22Rv1 (cell line): ENCODE data around the gene COL8A1.

Source experiments
- H3K27ac ChIP-seq: fragments of 450-650 bp; 2 replicates; pipeline ENCODE4 v1.5.1; 2017
- ZFX ChIP-seq: fragments of 450-650 bp; IDR thresholded peaks from 2 replicates; pipeline ENCODE4 v1.6.1; 2017; ENCODE audit warnings: antibody characterized with exemption, borderline replicate concordance
- TF ChIP-seq, protein P1 (sequence below): fragments of 450-650 bp; IDR thresholded peaks from 2 replicates; pipeline ENCODE4 v1.5.1; 2017; ENCODE audit warnings: mild to moderate bottlenecking

The COL8A1 gene

DNA sequence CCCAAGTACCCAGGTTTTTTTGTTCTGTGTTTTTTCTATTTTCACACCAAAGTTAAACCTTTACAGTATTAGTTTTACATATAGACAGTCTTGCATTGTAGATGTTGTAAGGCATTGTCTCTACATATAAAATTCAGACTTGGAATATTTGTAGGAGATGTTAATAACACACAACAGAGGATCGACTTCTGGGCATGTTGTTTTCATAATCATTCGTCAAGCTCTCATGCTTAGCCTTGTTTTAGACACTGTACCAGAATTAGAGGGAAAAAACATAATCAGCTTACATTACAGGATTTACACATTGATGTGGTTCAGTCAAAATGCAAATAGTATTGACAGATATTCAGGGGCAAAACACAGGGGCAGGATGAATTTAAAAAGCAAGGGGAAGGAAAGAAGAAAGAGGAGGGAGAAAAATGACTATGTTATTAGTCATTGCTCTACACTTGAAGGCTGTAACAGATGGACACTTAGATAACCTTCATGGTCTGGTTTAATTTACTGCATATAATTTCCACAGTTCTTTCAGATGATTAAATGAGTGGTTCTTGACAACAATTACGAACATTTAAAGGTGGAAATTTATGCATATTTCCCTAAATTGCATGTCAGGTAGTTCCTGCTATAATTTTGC is 186.7 kb downstream of the COL8A1 start:
- no peak for TF ChIP-seq ZFX
- TF ChIP-seq, protein P1, sequence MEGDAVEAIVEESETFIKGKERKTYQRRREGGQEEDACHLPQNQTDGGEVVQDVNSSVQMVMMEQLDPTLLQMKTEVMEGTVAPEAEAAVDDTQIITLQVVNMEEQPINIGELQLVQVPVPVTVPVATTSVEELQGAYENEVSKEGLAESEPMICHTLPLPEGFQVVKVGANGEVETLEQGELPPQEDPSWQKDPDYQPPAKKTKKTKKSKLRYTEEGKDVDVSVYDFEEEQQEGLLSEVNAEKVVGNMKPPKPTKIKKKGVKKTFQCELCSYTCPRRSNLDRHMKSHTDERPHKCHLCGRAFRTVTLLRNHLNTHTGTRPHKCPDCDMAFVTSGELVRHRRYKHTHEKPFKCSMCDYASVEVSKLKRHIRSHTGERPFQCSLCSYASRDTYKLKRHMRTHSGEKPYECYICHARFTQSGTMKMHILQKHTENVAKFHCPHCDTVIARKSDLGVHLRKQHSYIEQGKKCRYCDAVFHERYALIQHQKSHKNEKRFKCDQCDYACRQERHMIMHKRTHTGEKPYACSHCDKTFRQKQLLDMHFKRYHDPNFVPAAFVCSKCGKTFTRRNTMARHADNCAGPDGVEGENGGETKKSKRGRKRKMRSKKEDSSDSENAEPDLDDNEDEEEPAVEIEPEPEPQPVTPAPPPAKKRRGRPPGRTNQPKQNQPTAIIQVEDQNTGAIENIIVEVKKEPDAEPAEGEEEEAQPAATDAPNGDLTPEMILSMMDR = no peak
- no peak overlapping the region for H3K27ac ChIP-seq

GRCh38 chr3:99829844-99830243 is 191.4 kb downstream of the COL8A1 start:
- H3K27ac ChIP-seq = no peak overlapping the region
- TF ChIP-seq, protein P1 = no peak
- TF ChIP-seq ZFX = no peak

DNA sequence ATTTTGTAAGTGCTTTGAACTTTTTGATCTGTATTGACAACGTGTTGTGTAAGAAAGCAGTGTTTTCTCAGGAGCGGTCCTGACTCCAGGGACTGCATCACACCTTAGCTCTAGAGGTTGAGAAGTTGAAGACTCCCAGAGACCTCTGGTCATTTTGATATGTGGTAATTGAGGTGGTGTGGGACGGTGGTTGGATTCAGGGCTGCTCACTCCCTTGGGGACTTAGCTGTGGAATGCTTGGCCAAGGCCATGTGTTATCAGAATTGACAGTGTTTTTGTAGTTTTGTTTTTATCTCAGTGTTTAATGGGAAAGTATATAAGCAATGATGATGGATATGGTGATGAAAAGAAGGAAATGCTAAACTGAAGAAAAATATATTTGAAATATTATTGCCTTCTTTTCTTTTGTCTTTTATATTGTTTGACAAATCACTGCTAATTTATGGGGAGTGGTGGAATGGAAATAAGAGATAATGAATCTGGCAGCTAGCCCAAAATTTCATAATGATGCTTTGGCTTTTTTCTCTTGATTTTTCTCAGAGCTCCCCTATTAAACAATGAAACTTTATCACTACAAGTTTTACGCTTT is 195.3 kb downstream of the COL8A1 start:
- no peak overlapping the region for H3K27ac ChIP-seq
- TF ChIP-seq, protein P1 = no peak
- TF ChIP-seq ZFX = no peak

- H3K27ac ChIP-seq = no peak overlapping the region
These were observed 196.0 kb downstream of the COL8A1 start for GRCh38 chr3:99834211-99834957.

DNA sequence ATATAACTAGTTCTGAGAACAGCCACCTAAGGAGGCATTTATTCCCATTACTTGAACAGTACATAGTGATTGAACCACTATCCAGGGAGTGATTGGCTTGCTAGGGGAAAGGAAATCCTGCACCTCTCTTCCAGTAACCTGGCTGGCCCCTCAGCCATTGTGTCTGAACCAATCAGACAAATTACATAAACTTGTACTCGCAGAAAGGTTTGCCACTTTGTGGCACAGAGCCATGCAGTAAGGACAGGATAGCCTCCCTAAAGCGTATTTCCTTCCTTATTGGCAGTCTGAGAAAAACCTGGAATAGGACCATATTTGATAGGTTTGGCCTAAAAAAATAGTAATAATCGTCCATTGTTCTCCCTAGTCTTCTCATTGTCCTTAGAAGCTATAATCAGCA is 198.3 kb downstream of the COL8A1 start:
- H3K27ac ChIP-seq = no peak overlapping the region
- TF ChIP-seq, protein P1 = no peak
- no peak for TF ChIP-seq ZFX

More at GRCh38 chr3:99834211-99834957, 196.0 kb downstream of the COL8A1 start:
- TF ChIP-seq, protein P1 = no peak
- TF ChIP-seq ZFX = no peak

DNA sequence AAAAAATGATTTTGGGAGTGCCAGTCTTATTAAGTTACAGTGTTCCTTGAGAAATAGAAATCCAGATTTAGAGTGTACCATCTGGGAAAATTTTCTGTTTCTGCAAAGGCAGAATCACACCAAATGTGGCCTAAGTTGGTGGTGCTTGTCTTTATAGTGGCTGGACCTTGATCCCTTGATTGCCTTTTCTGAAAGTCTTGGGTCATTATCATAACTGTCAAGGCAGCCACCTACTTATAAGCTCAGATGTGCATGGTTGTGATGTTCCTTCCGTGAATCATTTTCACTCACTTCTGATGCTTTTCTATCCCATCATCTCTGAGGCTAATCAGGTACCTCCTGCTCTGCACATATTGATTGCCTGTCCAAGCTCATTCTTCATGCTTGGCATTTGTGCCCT is 199.3 kb downstream of the COL8A1 start:
- no peak for TF ChIP-seq ZFX
- TF ChIP-seq, protein P1 = no peak
- no peak overlapping the region for H3K27ac ChIP-seq

DNA sequence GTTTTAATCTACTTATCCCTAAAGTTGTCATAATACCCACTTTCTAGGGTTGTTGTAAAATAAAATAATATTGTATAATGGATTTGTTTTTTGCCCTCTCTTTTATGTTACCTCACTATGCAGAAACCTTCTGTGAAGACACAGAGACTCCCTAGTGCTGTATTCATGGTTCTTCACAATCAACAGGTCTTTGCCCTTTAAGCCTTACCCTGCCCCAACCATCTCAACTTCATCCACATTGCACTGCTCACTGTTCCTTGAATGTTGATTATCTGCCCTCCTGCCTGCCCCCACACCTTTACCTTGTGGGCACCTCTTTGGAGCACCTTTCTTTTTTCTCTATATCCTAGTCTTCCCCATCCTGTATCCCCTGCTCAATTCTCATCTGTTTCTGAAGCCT is 200.4 kb downstream of the COL8A1 start:
- TF ChIP-seq ZFX = no peak
- TF ChIP-seq, protein P1 = no peak
- no peak overlapping the region for H3K27ac ChIP-seq
